Right lobe of liver (tissue), 4 donors: Measurements from ENCODE around the gene TBC1D20.

ENCODE experiments used
- CTCF ChIP-seq, 4 donors: fragments of 200-600 bp in 3 of 4; fragments of 450-650 bp in 1 of 4; IDR thresholded peaks; one replicate each; pipeline versions ENCODE4 v1.5.1 to v1.8.0; 2016 to 2022; ENCODE audit warnings: antibody characterized with exemption in 4 of 4, mild to moderate bottlenecking in 2 of 4
- POLR2A ChIP-seq: fragments of 450-650 bp; IDR thresholded peaks from one replicate; pipeline ENCODE4 v1.6.1; 2017; ENCODE audit warnings: antibody characterized with exemption, mild to moderate bottlenecking
- donor health status: DM: no; HTN: no; CAD: no.
- donor health status: DM: no; HTN: no; CAD: no.
- donor health status: DM: no; HTN: yes; CAD: no.

GRCh38 chr20:469746-470490 is 7.6 kb upstream of the TBC1D20 start:
- TF ChIP-seq POLR2A (no peak), CTCF (IDR thresholded peaks at IDR 0.05) (no peak)
